GM23338 (cell line): ENCODE measurements around the gene FAM53A. TPM values are rescaled to one million over a fixed set of nuclear protein-coding genes. Genes with fewer than 3 reads are reported as not detected.

Source experiments
- ATAC-seq: fragments of 200-7000 bp; cut with Tn5 transposase; 3 replicates; pipeline ENCODE4 v1.9.1; 2020
- DNase-seq: peaks from one replicate; pipeline ENCODE4 v3.0.0-alpha.2; 2015; ENCODE audit warnings: low spot score
- H2AFZ ChIP-seq: fragments of 200-600 bp; sonication (generic); 2 replicates; pipeline ENCODE4 v1.8.0; 2016; ENCODE audit warnings: antibody characterized with exemption, mild to moderate bottlenecking, moderate library complexity
- H3F3A ChIP-seq: fragments of 200-600 bp; sonication (generic); replicated peaks from 2 replicates; pipeline ENCODE4 v1.8.0; 2017; ENCODE audit warnings: antibody characterized with exemption, mixed run types, low read depth
- H3K27ac ChIP-seq: fragments of 200-600 bp; sonication (generic); 2 replicates; pipeline ENCODE4 v1.6.1; 2016; ENCODE audit warnings: low read depth
- H3K27me3 ChIP-seq: fragments of 200-600 bp; sonication (generic); 2 replicates; pipeline ENCODE4 v1.8.0; 2016; ENCODE audit warnings: mild to moderate bottlenecking, mixed run types, moderate library complexity; ENCODE audit not compliant: insufficient read depth
- H3K36me3 ChIP-seq: fragments of 200-600 bp; sonication (generic); 2 replicates; pipeline ENCODE4 v1.8.0; 2016; ENCODE audit warnings: mild to moderate bottlenecking; ENCODE audit not compliant: insufficient read depth
- H3K4me1 ChIP-seq: fragments of 200-600 bp; sonication (generic); 2 replicates; pipeline ENCODE4 v1.8.0; 2016; ENCODE audit warnings: mild to moderate bottlenecking, moderate library complexity; ENCODE audit not compliant: insufficient read depth
- H3K4me2 ChIP-seq: fragments of 200-600 bp; sonication (generic); 2 replicates; pipeline ENCODE4 v1.7.1; 2017; ENCODE audit warnings: mixed run types
- H3K4me3 ChIP-seq: fragments of 200-600 bp; sonication (generic); 2 replicates; pipeline ENCODE4 v1.6.1; 2016; ENCODE audit warnings: mixed run types
- H3K79me2 ChIP-seq: fragments of 200-600 bp; sonication (generic); replicated peaks from 2 replicates; pipeline ENCODE4 v1.8.0; 2017; ENCODE audit warnings: mild to moderate bottlenecking; ENCODE audit not compliant: insufficient read depth
- H3K9me2 ChIP-seq: fragments of 200-600 bp; sonication (generic); 2 replicates; pipeline ENCODE4 v1.8.0; 2017; ENCODE audit not compliant: insufficient read depth
- H4K20me1 ChIP-seq: fragments of 200-600 bp; sonication (generic); replicated peaks from 2 replicates; pipeline ENCODE4 v1.8.0; 2017; ENCODE audit warnings: mild to moderate bottlenecking; ENCODE audit not compliant: insufficient read depth
- H3K27ac Mint-ChIP-seq: 2 replicates; pipeline ENCODE4 v1.8.0; 2020; ENCODE audit warnings: inconsistent platforms, mild to moderate bottlenecking, moderate library complexity, mixed read lengths
- H3K27me3 Mint-ChIP-seq: 3 replicates; pipeline ENCODE4 v1.8.0; 2022; ENCODE audit warnings: low read depth, mild to moderate bottlenecking, moderate library complexity, mixed read lengths, inconsistent platforms; ENCODE audit not compliant: insufficient read depth, poor library complexity
- H3K36me3 Mint-ChIP-seq: 3 replicates; pipeline ENCODE4 v1.8.0; 2021; ENCODE audit warnings: low read depth, mild to moderate bottlenecking, inconsistent platforms, moderate library complexity, mixed read lengths
- H3K4me1 Mint-ChIP-seq: 3 replicates; pipeline ENCODE4 v1.8.0; 2020; ENCODE audit warnings: mild to moderate bottlenecking, inconsistent platforms, mixed read lengths
- H3K4me3 Mint-ChIP-seq: 3 replicates; pipeline ENCODE4 v1.8.0; 2021; ENCODE audit warnings: moderate library complexity, mild to moderate bottlenecking, inconsistent platforms, mixed read lengths
- H3K9me3 Mint-ChIP-seq: 3 replicates; pipeline ENCODE4 v1.8.0; 2020; ENCODE audit warnings: moderate library complexity, mild to moderate bottlenecking, inconsistent platforms, mixed read lengths
- CREB1 ChIP-seq: fragments of 250-450 bp; sonication (Bioruptor Pico); IDR thresholded peaks from 2 replicates; pipeline ENCODE4 v1.5.0; 2020; ENCODE audit warnings: low read depth, mild to moderate bottlenecking, moderate library complexity
- CTCF ChIP-seq, 2 experiments: fragments of 200-600 bp in 1 of 2; sonication (generic) in 1 of 2; conservative IDR thresholded peaks; 2 replicates each; pipeline versions ENCODE4 v1.5.1 to v1.6.1; 2016 to 2017; ENCODE audit warnings: antibody characterized with exemption in 2 of 2, low read depth in 2 of 2, mild to moderate bottlenecking in 2 of 2, moderate library complexity in 1 of 2
- ETS1 ChIP-seq: IDR thresholded peaks from 2 replicates; pipeline ENCODE4 v1.6.1; 2016; ENCODE audit warnings: antibody characterized with exemption
- EZH2 ChIP-seq: fragments of 200-600 bp; sonication (generic); IDR thresholded peaks from one replicate; pipeline ENCODE4 v1.8.0; 2017; ENCODE audit warnings: antibody characterized with exemption, mild to moderate bottlenecking, low read depth; ENCODE audit not compliant: unreplicated experiment
- EZH2phosphoT487 ChIP-seq: fragments of 200-600 bp; sonication (generic); IDR thresholded peaks from one replicate; pipeline ENCODE4 v1.8.1; 2018; ENCODE audit warnings: antibody characterized with exemption; ENCODE audit not compliant: unreplicated experiment
- JUNB ChIP-seq: IDR thresholded peaks from one replicate; pipeline ENCODE4 v1.6.1; 2016; ENCODE audit warnings: antibody characterized with exemption; ENCODE audit not compliant: unreplicated experiment
- NANOG ChIP-seq: IDR thresholded peaks from 2 replicates; pipeline ENCODE4 v1.6.1; 2016; ENCODE audit warnings: antibody characterized with exemption, borderline replicate concordance
- POLR2AphosphoS5 ChIP-seq: IDR thresholded peaks from 2 replicates; pipeline ENCODE4 v1.6.1; 2016; ENCODE audit warnings: antibody characterized with exemption, low read depth
- REST ChIP-seq: IDR thresholded peaks from one replicate; pipeline ENCODE4 v1.6.1; 2018; ENCODE audit warnings: antibody characterized with exemption; ENCODE audit not compliant: unreplicated experiment
- STAT1 ChIP-seq: IDR thresholded peaks from one replicate; pipeline ENCODE4 v1.6.1; 2016; ENCODE audit warnings: antibody characterized with exemption; ENCODE audit not compliant: unreplicated experiment
- ZNF114 ChIP-seq: fragments of 250-450 bp; sonication (Bioruptor Pico); IDR thresholded peaks from 2 replicates; pipeline ENCODE4 v1.5.0; 2020; ENCODE audit warnings: mild to moderate bottlenecking, moderate library complexity
- ZNF331 ChIP-seq: fragments of 250-450 bp; sonication (Bioruptor Pico); IDR thresholded peaks from 2 replicates; pipeline ENCODE4 v1.5.0; 2020; ENCODE audit warnings: low read depth, mild to moderate bottlenecking, moderate library complexity
- ZNF462 ChIP-seq: fragments of 250-450 bp; sonication (Bioruptor Pico); IDR thresholded peaks from 2 replicates; pipeline ENCODE4 v1.5.0; 2020; ENCODE audit warnings: mild to moderate bottlenecking, moderate library complexity
- polyA plus RNA-seq: library from polyadenylated mRNA; unstranded; fragments of >200 nt; fragmentation: Nextera tagmentation; extraction: Ambion mirVana; gene quantifications from 2 replicates; pipeline ENCODE4 v1.2.1, GENCODE V29; 2016
- total RNA-seq: library from RNA; depleted of rRNA; stranded (reverse); fragments of >200 nt; shearing (Covaris generic); gene quantifications from 2 replicates; pipeline ENCODE4 v1.2.3, GENCODE V29; 2014

FAM53A gene
- total and polyA plus RNA-seq, 2 experiments from 2014 or later: 1.1 to 3.1 TPM

GRCh38 chr4:1669850-1670249 lies 14.3 kb downstream of the FAM53A start:
- Histone ChIP-seq H3K27ac (no peak overlapping the region), H3F3A (no peaks in the 10 kb centered on the region), H3K27me3 (no peaks in the 10 kb centered on the region), H3K9me2 (no peaks in the 10 kb centered on the region), H3K79me2 (no peaks in the 10 kb centered on the region), H4K20me1 (no peaks in the 10 kb centered on the region), H3K4me1 (no peaks in the 10 kb centered on the region), H3K4me2 (no peak overlapping the region), H3K4me3 (no peak overlapping the region), H2AFZ (no peak overlapping the region), H3K36me3 (no peaks in the 10 kb centered on the region)
- H3K4me1 Mint-ChIP-seq: peaks cover 10% of the 10 kb centered on the region
- peaks cover 12% of the 10 kb centered on the region for H3K27me3 Mint-ChIP-seq
- no peaks in the 10 kb centered on the region; the same call in 2 of the 3 replicates for H3K9me3 Mint-ChIP-seq
- H3K27ac Mint-ChIP-seq: no peak overlapping the region
- no peak overlapping the region for H3K4me3 Mint-ChIP-seq
- no peak for DNase-seq
- no peak for TF ChIP-seq ETS1
- TF ChIP-seq POLR2AphosphoS5: no peak
- no peak for TF ChIP-seq STAT1
- no peak for TF ChIP-seq REST
- no peak for TF ChIP-seq NANOG
- TF ChIP-seq EZH2phosphoT487: no peak
- no peak for TF ChIP-seq ZNF114 (CRISPR knock-in tag)
- TF ChIP-seq CTCF (conservative IDR thresholded peaks at IDR 0.05; ENCODE audit: low read depth in 2 of 2): no peak
- no peak for TF ChIP-seq EZH2
- TF ChIP-seq ZNF331 (CRISPR knock-in tag): no peak
- TF ChIP-seq ZNF462 (CRISPR knock-in tag): no peak
- no peak for TF ChIP-seq JUNB
- TF ChIP-seq CREB1 (CRISPR knock-in tag): no peak
- ATAC-seq: no peak
- no peaks in the 10 kb centered on the region for H3K36me3 Mint-ChIP-seq
